OCI-LY3 (cell line): ENCODE results near the gene HSPA12B.

Experiments used
- H2AFZ ChIP-seq: fragments of 200-600, 300-600 bp; shearing (Covaris generic); 2 replicates; pipeline ENCODE4 v1.6.0; 2014; ENCODE audit warnings: antibody characterized with exemption, low read depth, low read length
- H3K27ac ChIP-seq: fragments of 200-600, 300-600 bp; sonication (generic); 2 replicates; pipeline ENCODE4 v1.5.1; 2014; ENCODE audit warnings: mild to moderate bottlenecking, low read length, moderate library complexity, mixed read lengths
- H3K27me3 ChIP-seq: fragments of 200-600, 300-600 bp; sonication (generic); 2 replicates; pipeline ENCODE4 v1.6.1; 2014; ENCODE audit warnings: low read depth, low read length, mixed read lengths
- H3K36me3 ChIP-seq: fragments of 200-600, 300-600 bp; sonication (generic); replicated peaks from 2 replicates; pipeline ENCODE3; 2014; ENCODE audit warnings: low read depth, low read length, mixed read lengths
- H3K4me1 ChIP-seq: fragments of 300-600, 200-600 bp; sonication (generic); 2 replicates; pipeline ENCODE4 v1.6.1; 2014; ENCODE audit warnings: low read length, mixed read lengths
- H3K4me2 ChIP-seq: fragments of 200-600, 300-600 bp; sonication (generic); 2 replicates; pipeline ENCODE4 v1.6.1; 2014; ENCODE audit warnings: low read length, mixed read lengths
- H3K4me3 ChIP-seq: fragments of 300-600, 200-600 bp; sonication (generic); 2 replicates; pipeline ENCODE4 v1.5.1; 2014; ENCODE audit warnings: antibody characterized with exemption, mild to moderate bottlenecking, low read length, moderate library complexity
- H3K79me2 ChIP-seq: fragments of 300-600, 200-600 bp; shearing (Covaris generic); 2 replicates; pipeline ENCODE4 v1.6.1; 2014; ENCODE audit warnings: mild to moderate bottlenecking, low read length, mixed read lengths
- H3K9ac ChIP-seq: fragments of 300-600, 200-600 bp; shearing (Covaris generic); 2 replicates; pipeline ENCODE4 v1.6.0; 2014; ENCODE audit warnings: mild to moderate bottlenecking, low read length, moderate library complexity
- H3K9me3 ChIP-seq: fragments of 200-600, 300-600 bp; shearing (Covaris generic); 2 replicates; pipeline ENCODE4 v1.6.1; 2014; ENCODE audit warnings: low read length, mixed read lengths; ENCODE audit not compliant: insufficient read depth
- H4K20me1 ChIP-seq: fragments of 200-600, 300-600 bp; sonication (generic); 2 replicates; pipeline ENCODE4 v1.6.1; 2016; ENCODE audit warnings: low read length, mixed read lengths; ENCODE audit not compliant: insufficient read depth
- CTCF ChIP-seq: fragments of 200-600, 300-600 bp; sonication (generic); IDR thresholded peaks from 2 replicates; pipeline ENCODE4 v1.5.1; 2014; ENCODE audit warnings: antibody characterized with exemption, low read length, low read depth
- EZH2phosphoT487 ChIP-seq: fragments of 200-600 bp; shearing (Covaris generic); IDR thresholded peaks from 2 replicates; pipeline ENCODE4 v1.6.1; 2018; ENCODE audit warnings: antibody characterized with exemption, mixed run types, low read depth

HSPA12B gene

GRCh38 chr20:3754276-3754630, 21.8 kb downstream of the HSPA12B start:
- peaks cover 14% of the 10 kb centered on the region for H3K36me3 ChIP-seq
- H3K4me2 ChIP-seq: no peak overlapping the region
- no peaks in the 10 kb centered on the region for H3K9me3 ChIP-seq
- H2AFZ ChIP-seq: no peak overlapping the region
- no peaks in the 10 kb centered on the region for H3K27me3 ChIP-seq
- H3K4me3 ChIP-seq: no peak overlapping the region
- H3K9ac ChIP-seq: no peak overlapping the region
- no peaks in the 10 kb centered on the region; the same call in 1 of the 2 replicates for H4K20me1 ChIP-seq
- TF ChIP-seq CTCF (no peak), EZH2phosphoT487 (no peak)
- no peaks in the 10 kb centered on the region for H3K79me2 ChIP-seq
- H3K27ac ChIP-seq: no peak overlapping the region
- H3K4me1 ChIP-seq: no peaks in the 10 kb centered on the region

- Histone ChIP-seq H3K4me3 (no peak overlapping the region), H3K9me3 (no peaks in the 10 kb centered on the region), H3K27ac (no peak overlapping the region), H3K79me2 (no peaks in the 10 kb centered on the region), H4K20me1 (no peaks in the 10 kb centered on the region; the same call in 1 of the 2 replicates), H3K4me1 (no peaks in the 10 kb centered on the region), H2AFZ (no peak overlapping the region), H3K27me3 (no peaks in the 10 kb centered on the region), H3K4me2 (no peak overlapping the region), H3K9ac (no peak overlapping the region), H3K36me3 (peaks cover 14% of the 10 kb centered on the region)
- TF ChIP-seq CTCF (no peak), EZH2phosphoT487 (no peak)
Observed at GRCh38 chr20:3755269-3755668, 22.8 kb downstream of the HSPA12B start.

GRCh38 chr20:3755814-3756480, 23.5 kb downstream of the HSPA12B start:
- Histone ChIP-seq H3K4me3 (no peak overlapping the region), H2AFZ (no peak overlapping the region), H3K27ac (no peak overlapping the region), H3K9me3 (no peaks in the 10 kb centered on the region), H3K9ac (no peak overlapping the region), H3K79me2 (no peaks in the 10 kb centered on the region), H3K4me1 (no peaks in the 10 kb centered on the region), H3K27me3 (no peaks in the 10 kb centered on the region), H3K4me2 (no peak overlapping the region), H4K20me1 (no peaks in the 10 kb centered on the region; the same call in 1 of the 2 replicates), H3K36me3 (peaks cover 14% of the 10 kb centered on the region)
- TF ChIP-seq CTCF (no peak), EZH2phosphoT487 (no peak)

GRCh38 chr20:3757268-3757667, 24.8 kb downstream of the HSPA12B start:
- no peaks in the 10 kb centered on the region for H3K79me2 ChIP-seq
- no peak overlapping the region for H3K4me2 ChIP-seq
- no peak overlapping the region for H2AFZ ChIP-seq
- H3K4me3 ChIP-seq: no peak overlapping the region
- H3K36me3 ChIP-seq: peaks cover 12% of the 10 kb centered on the region
- no peaks in the 10 kb centered on the region for H3K4me1 ChIP-seq
- no peaks in the 10 kb centered on the region for H3K9me3 ChIP-seq
- H3K9ac ChIP-seq: no peak overlapping the region
- TF ChIP-seq CTCF (no peak), EZH2phosphoT487 (no peak)
- no peaks in the 10 kb centered on the region; the same call in 1 of the 2 replicates for H4K20me1 ChIP-seq
- no peak overlapping the region for H3K27ac ChIP-seq
- H3K27me3 ChIP-seq: no peaks in the 10 kb centered on the region
